Activated naive CD8-positive, alpha-beta T cell treated with anti-CD3 and anti-CD28 coated beads for 36 hours (primary cell): ENCODE data around the gene GVQW3. TPM values are rescaled to one million over a fixed set of nuclear protein-coding genes. Genes with fewer than 3 reads are reported as not detected.
A peak's percentile ranks its signal among the peaks of the same experiment; 100 is the strongest.

Experiments
- DNase-seq: peaks from one replicate; pipeline ENCODE4 v3.0.0; 2021
- H3K27ac Mint-ChIP-seq: one replicate; pipeline ENCODE4 v1.8.0; 2022; ENCODE audit warnings: mild to moderate bottlenecking, moderate library complexity, mixed read lengths
- H3K27me3 Mint-ChIP-seq: one replicate; pipeline ENCODE4 v1.8.0; 2022; ENCODE audit warnings: mild to moderate bottlenecking, mixed read lengths
- H3K36me3 Mint-ChIP-seq: one replicate; pipeline ENCODE4 v1.8.0; 2021; ENCODE audit warnings: mild to moderate bottlenecking, mixed read lengths
- H3K4me1 Mint-ChIP-seq: one replicate; pipeline ENCODE4 v1.8.0; 2021; ENCODE audit warnings: mixed read lengths
- H3K4me3 Mint-ChIP-seq: one replicate; pipeline ENCODE4 v1.8.0; 2022; ENCODE audit warnings: mild to moderate bottlenecking, moderate library complexity, mixed read lengths
- H3K9me3 Mint-ChIP-seq: one replicate; pipeline ENCODE4 v1.8.0; 2022; ENCODE audit warnings: mixed read lengths
- total RNA-seq, 2 experiments: library from RNA; stranded (reverse); gene quantifications; one replicate each; pipeline ENCODE4 v1.2.3, GENCODE V29; 2021

Gene GVQW3
- total RNA-seq, 2 experiments from 2014 or later: 1.8 to 2.0 TPM

DNA sequence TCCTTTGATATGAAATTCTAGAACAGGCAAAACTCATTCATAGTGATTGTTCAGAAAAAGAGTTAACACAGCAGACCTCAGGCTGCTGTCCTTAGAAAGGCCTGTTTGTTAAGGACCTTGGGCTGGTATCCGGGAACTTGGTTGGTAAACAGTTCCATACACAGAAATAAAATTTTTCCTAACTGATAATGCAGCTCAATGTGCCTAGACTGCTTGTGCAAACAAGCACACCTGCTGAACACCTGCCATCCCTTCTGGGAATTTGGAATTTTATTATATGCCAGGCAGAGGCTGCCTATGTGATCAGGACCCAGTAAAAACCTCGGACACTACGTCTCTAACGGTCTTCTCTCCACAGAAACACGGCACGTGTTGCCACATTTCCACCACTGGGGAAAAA lies 11.7 kb upstream of the GVQW3 start:
- Mint-ChIP-seq H3K27ac (no peak overlapping the region), H3K4me1 (peaks cover 57% of the 10 kb centered on the region), H3K9me3 (no peaks in the 10 kb centered on the region), H3K27me3 (no peaks in the 10 kb centered on the region), H3K36me3 (peaks cover 7% of the 10 kb centered on the region), H3K4me3 (no peak overlapping the region)
- DNase-seq: no peak

DNA sequence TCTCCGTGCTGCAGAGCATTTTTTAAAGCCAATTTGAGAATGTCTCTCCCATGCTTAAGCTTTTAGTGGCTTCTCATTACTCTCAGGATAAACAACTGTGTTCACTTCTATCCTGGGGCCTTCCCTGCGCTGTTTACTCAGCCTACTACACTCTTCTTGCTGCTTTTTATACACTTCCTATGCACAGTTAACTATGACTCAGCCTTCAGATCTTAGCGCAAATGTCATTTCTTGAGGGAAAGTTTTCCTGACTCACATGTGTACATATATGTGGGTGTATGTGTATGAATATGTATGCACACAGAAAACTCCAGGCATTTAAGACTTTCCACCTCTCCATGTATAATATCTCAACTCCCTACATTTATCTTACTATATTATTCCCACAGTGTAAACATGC lies 10.0 kb upstream of the GVQW3 start:
- no peaks in the 10 kb centered on the region for H3K9me3 Mint-ChIP-seq
- peaks cover 63% of the 10 kb centered on the region for H3K4me1 Mint-ChIP-seq
- peak overlapping the region; percentile 32 for H3K4me3 Mint-ChIP-seq
- H3K36me3 Mint-ChIP-seq: peaks cover 4% of the 10 kb centered on the region
- H3K27me3 Mint-ChIP-seq: no peaks in the 10 kb centered on the region
- H3K27ac Mint-ChIP-seq: peak overlapping the region; percentile 81
- DNase-seq: peak; percentile 19

DNA sequence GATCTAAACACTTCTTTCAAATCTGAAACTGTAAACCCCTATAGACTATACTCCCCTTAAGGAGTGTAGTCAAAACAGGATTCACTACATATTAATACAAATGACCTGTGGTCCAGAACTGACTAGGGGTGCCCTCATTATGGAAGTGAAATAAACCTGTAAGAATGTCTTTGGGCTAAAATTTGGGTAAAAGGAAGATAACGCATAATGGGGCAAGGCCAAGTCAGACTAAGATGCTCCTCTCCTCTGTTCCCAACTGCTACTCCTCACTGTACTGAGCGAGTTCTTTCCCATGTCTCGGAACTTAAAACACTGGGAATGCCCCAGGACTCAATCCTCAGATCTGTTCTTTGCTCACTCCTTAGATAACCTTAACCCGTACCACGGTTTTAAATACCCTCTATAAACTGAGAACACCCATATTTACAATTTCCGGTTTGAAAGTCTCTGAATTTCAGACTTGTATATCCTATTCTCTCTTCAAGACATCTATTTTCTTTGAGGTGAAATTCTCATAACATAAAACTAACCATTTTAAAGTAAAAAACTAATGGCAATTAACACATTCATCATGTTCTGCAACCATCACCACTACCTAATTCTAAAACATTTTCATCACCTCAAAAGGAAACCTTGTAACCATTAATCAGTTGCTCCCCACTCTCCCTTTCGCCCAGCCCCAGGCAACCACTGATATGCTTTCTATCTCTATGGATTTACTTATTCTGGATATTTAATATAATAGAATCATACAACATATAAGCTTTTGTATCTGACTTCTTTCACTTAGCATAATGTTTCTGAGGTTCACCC lies 4.2 kb upstream of the GVQW3 start:
- no peaks in the 10 kb centered on the region for H3K27me3 Mint-ChIP-seq
- no peak overlapping the region for H3K27ac Mint-ChIP-seq
- peaks cover 61% of the 10 kb centered on the region for H3K4me1 Mint-ChIP-seq
- no peak overlapping the region for H3K4me3 Mint-ChIP-seq
- H3K36me3 Mint-ChIP-seq: peaks cover 9% of the 10 kb centered on the region
- no peak for DNase-seq
- no peaks in the 10 kb centered on the region for H3K9me3 Mint-ChIP-seq

DNA sequence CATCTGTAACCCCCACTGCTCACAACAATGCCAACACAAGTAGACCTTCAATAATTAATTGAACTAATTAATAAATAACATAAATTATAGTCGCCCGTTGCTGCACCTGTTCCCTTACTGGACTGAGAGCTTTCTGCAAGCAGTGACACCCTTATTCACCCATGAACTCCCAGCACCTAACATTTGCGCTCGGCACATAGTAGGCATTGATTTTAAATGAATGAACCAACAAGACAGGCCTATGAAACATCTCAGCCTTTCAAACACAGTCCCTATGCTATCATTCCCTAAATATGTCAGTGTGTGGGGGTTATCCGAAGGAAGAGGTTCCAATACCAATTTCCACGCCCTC lies 1.3 kb upstream of the GVQW3 start:
- peaks cover 58% of the 10 kb centered on the region for H3K4me1 Mint-ChIP-seq
- no peaks in the 10 kb centered on the region for H3K9me3 Mint-ChIP-seq
- H3K27me3 Mint-ChIP-seq: no peaks in the 10 kb centered on the region
- H3K27ac Mint-ChIP-seq: peak overlapping the region; percentile 87
- no peak for DNase-seq
- peak overlapping the region; percentile 87 for H3K4me3 Mint-ChIP-seq
- peaks cover 12% of the 10 kb centered on the region for H3K36me3 Mint-ChIP-seq

DNA sequence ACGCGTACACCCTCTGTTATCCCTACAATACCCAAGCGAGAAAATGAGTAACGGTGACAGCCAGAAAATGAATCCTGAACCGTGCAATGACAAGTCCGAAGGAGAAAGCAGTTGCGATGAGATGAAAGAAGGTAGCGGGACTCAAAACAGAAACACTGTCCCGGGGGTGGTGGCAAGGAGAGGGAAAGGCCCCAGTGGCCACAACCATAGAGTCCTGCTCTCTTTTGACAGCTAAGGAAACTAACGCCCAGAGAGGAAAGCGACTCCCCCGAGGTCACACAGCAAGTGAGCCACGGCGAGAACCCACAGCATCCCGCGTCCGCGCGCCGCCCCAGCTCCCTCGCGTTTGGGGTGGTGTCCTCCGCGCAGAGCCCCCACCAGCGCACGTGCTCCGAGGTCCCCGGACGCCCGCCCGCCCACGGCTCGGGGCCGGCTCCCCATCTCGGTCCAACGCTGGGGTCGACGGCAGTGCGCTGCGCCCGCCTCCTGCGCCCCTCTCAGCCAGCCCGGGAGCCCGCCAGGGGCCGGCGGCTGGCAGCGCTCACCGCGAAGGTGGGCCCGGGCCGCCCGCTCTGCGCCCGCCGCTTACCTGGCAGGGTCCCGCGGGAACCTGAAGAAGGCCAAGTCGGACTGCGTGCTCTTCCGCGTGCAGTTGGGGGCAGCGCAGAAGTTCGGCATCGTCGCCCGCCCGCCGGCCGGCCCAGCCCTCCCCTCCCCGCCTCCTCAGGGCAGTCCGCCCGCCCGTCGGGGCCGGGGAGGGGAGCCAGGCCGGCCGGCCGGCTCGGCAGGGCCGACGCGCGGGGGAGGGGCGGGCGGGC lies 755 bp upstream of the GVQW3 start:
- peak; percentile 71 for DNase-seq
- H3K36me3 Mint-ChIP-seq: peaks cover 12% of the 10 kb centered on the region
- no peaks in the 10 kb centered on the region for H3K27me3 Mint-ChIP-seq
- H3K4me3 Mint-ChIP-seq: peak overlapping the region; percentile 87
- no peaks in the 10 kb centered on the region for H3K9me3 Mint-ChIP-seq
- H3K4me1 Mint-ChIP-seq: peaks cover 55% of the 10 kb centered on the region
- H3K27ac Mint-ChIP-seq: peak overlapping the region; percentile 87

DNA sequence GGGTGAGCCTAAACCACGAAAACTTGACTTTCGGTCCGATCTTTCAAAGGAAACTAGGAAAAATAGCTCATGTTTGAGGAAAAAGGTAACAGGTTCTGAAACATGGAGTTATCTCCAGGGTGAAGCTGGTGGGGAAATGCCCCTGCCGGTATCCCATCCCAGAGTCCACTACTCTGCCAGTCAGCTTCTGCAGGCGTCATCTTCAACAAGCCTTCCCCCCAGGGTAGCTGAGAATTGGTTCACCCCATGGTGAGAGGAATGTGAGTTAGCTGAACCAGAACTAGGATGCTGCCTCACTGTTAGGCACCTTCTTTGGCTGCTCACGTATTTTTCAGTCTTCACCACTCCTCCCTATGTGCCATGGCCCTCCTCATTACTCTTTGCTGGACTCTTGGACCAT lies 1.1 kb downstream of the GVQW3 start:
- Mint-ChIP-seq H3K36me3 (peaks cover 12% of the 10 kb centered on the region), H3K27me3 (no peaks in the 10 kb centered on the region), H3K27ac (no peak overlapping the region), H3K4me1 (peaks cover 43% of the 10 kb centered on the region), H3K9me3 (no peaks in the 10 kb centered on the region), H3K4me3 (peak overlapping the region; percentile 91)
- no peak for DNase-seq

DNA sequence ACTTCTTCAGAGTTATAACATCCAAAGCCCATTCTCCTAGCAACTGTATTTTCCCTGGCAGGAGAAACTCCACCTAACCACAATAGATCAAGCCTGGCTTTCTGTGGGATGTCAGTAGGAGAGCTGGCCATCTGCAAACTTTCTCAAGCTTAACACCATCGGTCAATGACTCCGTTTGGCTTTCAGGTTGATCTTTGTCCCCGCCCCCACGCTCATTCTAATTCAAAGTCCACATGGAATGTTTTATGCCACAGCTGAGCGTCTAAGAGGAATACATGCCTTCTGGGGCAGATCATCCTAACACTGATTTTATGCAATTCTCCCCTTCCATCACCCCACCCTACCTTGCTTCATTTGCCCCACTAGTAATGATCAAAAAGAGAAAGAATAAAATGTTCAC lies 4.8 kb downstream of the GVQW3 start:
- Mint-ChIP-seq H3K27ac (no peak overlapping the region), H3K4me3 (no peak overlapping the region), H3K27me3 (no peaks in the 10 kb centered on the region), H3K9me3 (no peaks in the 10 kb centered on the region), H3K36me3 (peaks cover 3% of the 10 kb centered on the region), H3K4me1 (peaks cover 23% of the 10 kb centered on the region)
- no peak for DNase-seq

DNA sequence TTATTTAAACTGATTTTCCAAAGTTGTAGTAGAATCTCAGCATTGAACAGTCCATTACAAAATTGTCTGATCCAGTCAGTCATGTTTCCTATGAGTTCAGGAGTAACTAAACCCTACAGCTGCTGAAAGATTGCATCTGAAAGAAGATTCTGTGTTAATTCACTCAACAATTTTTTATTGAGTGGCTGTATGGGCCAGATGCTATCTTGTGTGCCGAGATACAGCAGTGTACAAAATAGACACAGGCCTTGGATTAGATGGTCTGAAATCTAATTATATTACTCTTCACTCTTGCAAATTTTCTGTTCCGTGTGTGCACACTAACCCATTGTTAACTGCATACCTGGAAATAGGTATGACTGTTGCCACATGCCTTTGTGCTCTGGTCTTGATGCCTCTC lies 7.3 kb downstream of the GVQW3 start:
- Mint-ChIP-seq H3K4me1 (peaks cover 7% of the 10 kb centered on the region), H3K27ac (no peak overlapping the region), H3K9me3 (no peaks in the 10 kb centered on the region), H3K4me3 (no peak overlapping the region), H3K36me3 (peaks cover 3% of the 10 kb centered on the region), H3K27me3 (no peaks in the 10 kb centered on the region)
- no peak for DNase-seq

DNA sequence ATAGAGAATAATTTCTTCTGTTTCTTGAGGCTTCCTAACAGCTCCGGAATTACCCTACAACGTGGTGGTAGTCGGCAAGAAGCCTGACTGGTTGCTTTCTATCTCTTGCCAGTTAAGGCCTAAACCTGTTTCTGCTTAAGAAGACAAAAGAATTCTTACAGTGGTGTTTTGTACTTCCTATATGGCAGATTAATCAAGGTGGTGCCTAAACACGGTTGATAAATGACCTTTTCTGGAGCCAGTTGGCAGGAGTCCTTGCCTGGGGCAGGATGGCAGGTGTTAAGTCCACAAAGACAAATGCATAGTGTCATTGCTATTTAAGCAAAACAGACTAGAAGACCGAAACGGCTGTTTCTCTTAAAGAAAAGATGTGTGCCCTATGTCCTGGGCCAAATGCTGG lies 9.9 kb downstream of the GVQW3 start:
- no peaks in the 10 kb centered on the region for H3K9me3 Mint-ChIP-seq
- H3K27me3 Mint-ChIP-seq: no peaks in the 10 kb centered on the region
- no peaks in the 10 kb centered on the region for H3K4me1 Mint-ChIP-seq
- no peak for DNase-seq
- no peaks in the 10 kb centered on the region for H3K36me3 Mint-ChIP-seq
- H3K4me3 Mint-ChIP-seq: no peak overlapping the region
- no peak overlapping the region for H3K27ac Mint-ChIP-seq

DNA sequence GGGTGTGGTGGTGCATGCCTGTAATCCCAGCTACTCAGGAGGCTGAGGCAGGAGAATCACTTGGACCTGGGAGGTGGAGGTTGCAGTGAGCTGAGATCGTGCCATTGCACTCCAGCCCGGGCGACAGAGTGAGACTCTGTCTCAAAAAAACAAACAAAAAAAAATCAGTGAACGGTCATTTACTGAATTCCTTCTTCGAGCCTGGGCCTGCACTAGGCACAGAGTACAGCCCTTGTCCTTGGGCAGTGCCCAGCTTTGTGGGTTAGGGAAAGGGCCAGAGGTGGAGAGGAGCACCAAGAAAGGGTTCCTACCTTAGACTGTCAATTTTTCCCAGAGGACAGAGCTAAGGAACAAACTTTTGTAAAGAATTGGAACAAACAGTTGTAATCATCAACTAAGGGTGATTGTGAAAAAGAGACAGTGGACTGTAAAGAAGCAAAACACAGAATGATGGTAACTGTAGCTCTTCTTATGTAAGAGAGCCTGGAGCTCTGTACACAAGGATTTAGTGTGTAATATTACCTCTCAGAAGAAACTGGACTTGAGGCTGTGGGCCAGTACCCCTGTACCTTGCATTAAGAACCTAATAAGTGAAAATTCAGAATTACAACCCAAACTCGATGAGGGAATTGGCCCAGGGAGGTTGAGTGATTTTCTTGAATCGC lies 10.8 kb downstream of the GVQW3 start:
- Mint-ChIP-seq H3K9me3 (no peaks in the 10 kb centered on the region), H3K4me1 (no peaks in the 10 kb centered on the region), H3K27me3 (no peaks in the 10 kb centered on the region), H3K27ac (no peak overlapping the region), H3K4me3 (no peak overlapping the region), H3K36me3 (no peaks in the 10 kb centered on the region)
- no peak for DNase-seq

DNA sequence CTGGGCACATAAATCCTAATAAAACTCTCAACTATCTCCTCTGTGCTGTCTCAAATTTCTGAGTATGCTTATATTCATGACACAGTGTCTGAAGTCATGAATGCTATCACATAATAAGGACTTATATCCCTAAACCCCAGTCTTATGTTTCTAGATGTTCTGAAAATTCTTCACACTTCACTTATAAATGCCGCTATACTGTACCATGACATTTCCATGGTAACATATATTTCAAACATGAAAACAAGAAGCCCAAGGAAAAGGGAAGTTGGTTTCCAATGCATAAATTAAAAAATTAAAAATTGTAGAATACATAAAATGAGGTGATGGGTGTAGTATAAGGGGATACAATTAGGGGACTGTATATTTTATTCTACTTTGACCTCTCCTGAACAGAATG lies 11.7 kb downstream of the GVQW3 start:
- H3K36me3 Mint-ChIP-seq: no peaks in the 10 kb centered on the region
- H3K4me1 Mint-ChIP-seq: no peaks in the 10 kb centered on the region
- H3K9me3 Mint-ChIP-seq: no peaks in the 10 kb centered on the region
- no peak overlapping the region for H3K4me3 Mint-ChIP-seq
- H3K27ac Mint-ChIP-seq: no peak overlapping the region
- DNase-seq: no peak
- H3K27me3 Mint-ChIP-seq: no peaks in the 10 kb centered on the region

DNA sequence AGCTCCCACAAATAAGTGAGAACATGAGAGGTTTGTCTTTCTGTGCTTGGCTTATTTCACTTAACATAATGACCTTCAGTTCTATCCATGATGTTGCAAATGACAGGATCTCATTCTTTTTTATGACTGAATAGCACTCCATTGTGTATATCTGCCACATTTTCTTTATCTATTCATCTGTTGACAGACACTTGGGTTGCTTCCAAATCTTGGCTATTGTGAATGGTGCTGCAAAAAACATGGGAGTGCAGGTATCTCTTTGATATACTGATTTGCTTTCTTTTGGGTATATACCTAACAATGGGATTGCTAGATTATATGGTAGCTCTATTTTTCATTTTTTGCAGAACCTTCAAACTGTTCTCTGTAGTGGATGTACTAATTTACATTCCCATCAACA lies 13.3 kb downstream of the GVQW3 start:
- no peak overlapping the region for H3K4me3 Mint-ChIP-seq

DNA sequence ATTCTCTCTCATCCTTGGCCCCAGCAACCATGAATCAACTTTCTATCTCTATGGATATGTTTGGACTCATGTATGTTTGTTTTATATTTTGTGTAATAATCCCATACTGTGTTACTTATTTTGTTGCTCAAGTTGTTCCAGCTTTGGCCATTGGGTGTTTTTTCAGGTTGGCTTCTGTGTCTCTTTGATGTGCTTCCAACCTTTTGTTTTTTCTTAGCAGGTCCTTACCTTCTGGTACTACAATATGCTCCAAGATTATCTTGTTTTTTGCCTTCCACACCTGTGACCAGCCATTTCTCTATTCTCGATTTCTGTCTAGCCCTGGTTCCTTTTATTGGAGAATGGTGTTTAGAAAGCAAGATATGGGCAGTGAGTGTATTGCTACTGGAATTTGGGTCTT lies 14.2 kb downstream of the GVQW3 start:
- H3K36me3 Mint-ChIP-seq: no peaks in the 10 kb centered on the region
- no peak overlapping the region for H3K4me3 Mint-ChIP-seq
- H3K27me3 Mint-ChIP-seq: no peaks in the 10 kb centered on the region
- no peak overlapping the region for H3K27ac Mint-ChIP-seq
- no peaks in the 10 kb centered on the region for H3K4me1 Mint-ChIP-seq
- no peak for DNase-seq
- no peaks in the 10 kb centered on the region for H3K9me3 Mint-ChIP-seq

More for the DNA sequence above, 13.3 kb downstream of the GVQW3 start:
- no peaks in the 10 kb centered on the region for H3K9me3 Mint-ChIP-seq
- no peak overlapping the region for H3K27ac Mint-ChIP-seq
- no peaks in the 10 kb centered on the region for H3K27me3 Mint-ChIP-seq
- no peaks in the 10 kb centered on the region for H3K36me3 Mint-ChIP-seq
- no peak for DNase-seq
- no peaks in the 10 kb centered on the region for H3K4me1 Mint-ChIP-seq

DNA sequence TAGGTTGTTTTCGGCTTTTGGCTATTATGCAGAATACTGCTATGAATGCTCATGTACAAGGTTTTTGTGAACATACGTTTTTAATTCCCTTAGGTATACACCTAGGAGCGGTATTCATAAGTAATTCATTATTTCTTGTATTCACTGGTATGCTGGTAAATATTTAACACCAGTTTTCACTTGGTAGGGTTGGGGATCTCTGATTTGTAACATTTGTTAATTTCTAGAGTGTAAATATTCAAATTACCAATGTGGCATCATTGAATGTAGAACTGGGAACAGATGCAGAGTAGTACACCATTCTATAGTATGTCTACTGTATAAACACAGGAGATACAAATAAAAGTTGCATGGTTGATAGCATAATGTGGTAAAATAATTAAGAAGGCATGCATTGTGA lies 16.3 kb downstream of the GVQW3 start:
- no peaks in the 10 kb centered on the region for H3K9me3 Mint-ChIP-seq
- no peak for DNase-seq
- no peaks in the 10 kb centered on the region for H3K4me1 Mint-ChIP-seq
- H3K4me3 Mint-ChIP-seq: no peak overlapping the region
- H3K36me3 Mint-ChIP-seq: no peaks in the 10 kb centered on the region
- no peaks in the 10 kb centered on the region for H3K27me3 Mint-ChIP-seq
- no peak overlapping the region for H3K27ac Mint-ChIP-seq

DNA sequence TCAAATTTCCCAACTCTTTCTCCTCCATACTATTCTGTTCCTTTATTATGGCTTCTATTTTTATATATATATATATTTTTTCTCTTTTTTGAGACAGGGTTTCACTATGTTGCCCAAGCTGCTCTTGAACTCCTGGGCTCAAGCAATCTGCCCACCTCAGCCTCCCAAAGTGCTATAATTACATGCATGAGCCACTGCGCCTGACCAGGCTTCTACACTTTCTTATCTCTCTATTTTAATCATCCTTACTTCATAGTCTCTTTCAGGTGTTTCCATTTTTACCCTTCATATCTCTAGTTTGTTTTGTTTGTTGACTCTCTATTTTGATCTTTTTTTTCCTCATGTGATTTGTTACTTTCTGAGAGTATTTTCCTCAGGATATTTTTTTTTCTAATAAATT lies 19.8 kb downstream of the GVQW3 start:
- Mint-ChIP-seq H3K4me1 (no peaks in the 10 kb centered on the region), H3K36me3 (no peaks in the 10 kb centered on the region), H3K27me3 (no peaks in the 10 kb centered on the region), H3K27ac (no peak overlapping the region), H3K9me3 (no peaks in the 10 kb centered on the region), H3K4me3 (no peak overlapping the region)
- DNase-seq: no peak
